AG04450 (cell line): Measurements from ENCODE around the gene CTNNBL1. TPM values are rescaled to one million over a fixed set of nuclear protein-coding genes. Genes with fewer than 3 reads are reported as not detected.

Source experiments
- CTCF ChIA-PET: fragments of 300-600, 350-600 bp; formaldehyde crosslinking; extraction: SDS; loops from one replicate; lab custom pipeline; 2022; ENCODE audit warnings: antibody characterized with exemption, inconsistent platforms; lab: Charles Lee
- POLR2A ChIA-PET: fragments of 350-600 bp; formaldehyde crosslinking; extraction: SDS; loops from one replicate; lab custom pipeline; 2021; ENCODE audit warnings: antibody characterized with exemption, inconsistent platforms; lab: Yijun Ruan, JAX
- DNase-seq: peaks from one replicate; pipeline ENCODE4 v3.0.0-alpha.2; 2011; ENCODE audit warnings: low read depth, low spot score
- H3K27ac ChIP-seq: one replicate; pipeline ENCODE4 v1.5.1; 2012; ENCODE audit warnings: low read depth, low read length, control low read depth
- H3K27me3 ChIP-seq: one replicate; pipeline ENCODE4 v1.6.0; 2012; ENCODE audit warnings: low read length; ENCODE audit not compliant: control insufficient read depth, insufficient read depth
- H3K4me3 ChIP-seq: 2 replicates; pipeline ENCODE4 v1.5.1; 2011; ENCODE audit warnings: mild to moderate bottlenecking, low read depth, low read length, control low read depth
- H3K9me3 ChIP-seq: 2 replicates; pipeline ENCODE4 v1.5.1; 2012; ENCODE audit warnings: low read length; ENCODE audit not compliant: control insufficient read depth, insufficient read depth
- CTCF ChIP-seq: IDR thresholded peaks from 2 replicates; pipeline ENCODE4 v1.5.1; 2011; ENCODE audit warnings: low read depth, low read length, control low read depth, inconsistent platforms
- polyA plus RNA-seq: library from polyadenylated mRNA; depleted of rRNA; stranded (reverse); fragments of >200 nt; gene quantifications from 2 replicates; pipeline ENCODE4 v1.2.3, GENCODE V29; 2011

Gene CTNNBL1
- polyA plus RNA-seq, 1 experiment, result 27.1 TPM

GRCh38 chr20:37728635-37728983 lies 34.8 kb downstream of the CTNNBL1 start:
- CTCF ChIA-PET, result interaction anchor here (0.7 kb wide), 1 partner anchor 264 kb away, joined by 3 read pairs; no protein-coding TSS in a partner anchor
- Histone ChIP-seq H3K27me3 (no peaks in the 10 kb centered on the region), H3K27ac (no peak overlapping the region), H3K4me3 (no peak overlapping the region), H3K9me3 (no peaks in the 10 kb centered on the region)
- no peak for DNase-seq
- no peak for TF ChIP-seq CTCF
- POLR2A ChIA-PET, result no interaction called here

- ChIA-PET CTCF (interaction anchor here (0.7 kb wide), 1 partner anchor 263 kb away, joined by 3 read pairs; no protein-coding TSS in a partner anchor), POLR2A (no interaction called here)
- Histone ChIP-seq H3K9me3 (no peaks in the 10 kb centered on the region), H3K27ac (no peak overlapping the region), H3K27me3 (no peaks in the 10 kb centered on the region), H3K4me3 (no peak overlapping the region)
- TF ChIP-seq CTCF, result no peak
- DNase-seq, result no peak
Observed at GRCh38 chr20:37729452-37729851, 35.6 kb downstream of the CTNNBL1 start.

GRCh38 chr20:37729909-37730308 lies 36.1 kb downstream of the CTNNBL1 start:
- no peak for TF ChIP-seq CTCF
- H3K27ac ChIP-seq, result no peak overlapping the region
- no peaks in the 10 kb centered on the region for H3K9me3 ChIP-seq
- no peak overlapping the region for H3K4me3 ChIP-seq
- CTCF ChIA-PET, result no interaction called here
- H3K27me3 ChIP-seq, result no peaks in the 10 kb centered on the region
- DNase-seq, result no peak
- POLR2A ChIA-PET, result no interaction called here

- no peaks in the 10 kb centered on the region for H3K27me3 ChIP-seq
- no peak for TF ChIP-seq CTCF
- no peak overlapping the region for H3K4me3 ChIP-seq
- no peaks in the 10 kb centered on the region for H3K9me3 ChIP-seq
- no peak for DNase-seq
- ChIA-PET POLR2A (no interaction called here), CTCF (no interaction called here)
- no peak overlapping the region for H3K27ac ChIP-seq
Observed at GRCh38 chr20:37733416-37733815, 39.6 kb downstream of the CTNNBL1 start.

GRCh38 chr20:37734228-37734985 lies 40.6 kb downstream of the CTNNBL1 start:
- CTCF ChIA-PET, result no interaction called here
- H3K9me3 ChIP-seq, result no peaks in the 10 kb centered on the region
- POLR2A ChIA-PET, result no interaction called here
- H3K27ac ChIP-seq, result no peak overlapping the region
- TF ChIP-seq CTCF, result no peak
- no peak overlapping the region for H3K4me3 ChIP-seq
- DNase-seq, result no peak
- no peaks in the 10 kb centered on the region for H3K27me3 ChIP-seq
